T-helper 17 cell (primary cell): ENCODE measurements around the gene ACP6. TPM values are rescaled to one million over a fixed set of nuclear protein-coding genes. Genes with fewer than 3 reads are reported as not detected.

Experiments used
- ATAC-seq: fragments of 150-1000 bp; cut with Tn5 transposase; 2 replicates; pipeline ENCODE4 v1.10.0; 2021; ENCODE audit warnings: mild to moderate bottlenecking, moderate library complexity
- DNase-seq, 3 donors: peaks; one replicate each; pipeline versions ENCODE4 v3.0.0 to v3.0.0-alpha.2; 2020 to 2021
- H3K9me3 ChIP-seq: one replicate; pipeline ENCODE4 v1.7.0; 2013; ENCODE audit warnings: low read length, mild to moderate bottlenecking; ENCODE audit not compliant: control insufficient read depth, poor library complexity, severe bottlenecking
- H3K27ac Mint-ChIP-seq: one replicate; pipeline ENCODE4 v1.8.0; 2022; ENCODE audit warnings: mild to moderate bottlenecking, moderate library complexity, mixed read lengths
- H3K27me3 Mint-ChIP-seq: one replicate; pipeline ENCODE4 v1.8.0; 2022; ENCODE audit warnings: mixed read lengths
- H3K36me3 Mint-ChIP-seq: one replicate; pipeline ENCODE4 v1.8.0; 2022; ENCODE audit warnings: low read depth, mixed read lengths
- H3K4me1 Mint-ChIP-seq: one replicate; pipeline ENCODE4 v1.8.0; 2022; ENCODE audit warnings: mild to moderate bottlenecking, mixed read lengths
- H3K4me3 Mint-ChIP-seq: one replicate; pipeline ENCODE4 v1.8.0; 2022; ENCODE audit warnings: mild to moderate bottlenecking, moderate library complexity, mixed read lengths
- total RNA-seq, 4 donors: library from RNA in 2 of 4; stranded (reverse) in 2 of 4; gene quantifications; one replicate each; pipeline ENCODE4 v1.2.3 and lab custom pipeline; 2022 to 2026

The ACP6 gene
- total RNA-seq, 2 donors from 2014 or later, result 11.5 to 13.1 TPM

- H3K9me3 ChIP-seq, result no peaks in the 10 kb centered on the region
- no peaks in the 10 kb centered on the region for H3K27me3 Mint-ChIP-seq
- DNase-seq (no peak), ATAC-seq (no peak)
- H3K36me3 Mint-ChIP-seq, result peaks cover 7% of the 10 kb centered on the region
- H3K27ac Mint-ChIP-seq, result no peak overlapping the region
- H3K4me3 Mint-ChIP-seq, result no peak overlapping the region
- peaks cover 15% of the 10 kb centered on the region for H3K4me1 Mint-ChIP-seq
Observed at GRCh38 chr1:147609358-147609757, 61.0 kb downstream of the ACP6 start.

GRCh38 chr1:147608596-147608995 is 61.7 kb downstream of the ACP6 start:
- Mint-ChIP-seq H3K4me3 (no peak overlapping the region), H3K27ac (no peak overlapping the region), H3K27me3 (no peaks in the 10 kb centered on the region), H3K4me1 (peaks cover 14% of the 10 kb centered on the region), H3K36me3 (peaks cover 7% of the 10 kb centered on the region)
- DNase-seq (no peak), ATAC-seq (no peak)
- H3K9me3 ChIP-seq, result no peaks in the 10 kb centered on the region

- DNase-seq, result no peak
- ATAC-seq, result no peak
- Mint-ChIP-seq H3K27me3 (no peaks in the 10 kb centered on the region), H3K4me1 (peaks cover 28% of the 10 kb centered on the region), H3K36me3 (peaks cover 7% of the 10 kb centered on the region), H3K27ac (no peak overlapping the region), H3K4me3 (no peak overlapping the region)
- no peaks in the 10 kb centered on the region for H3K9me3 ChIP-seq
Observed at GRCh38 chr1:147605591-147605990, 64.7 kb downstream of the ACP6 start.

- no peak overlapping the region for H3K4me3 Mint-ChIP-seq
- peaks cover 31% of the 10 kb centered on the region for H3K4me1 Mint-ChIP-seq
- DNase-seq, result no peak
- H3K36me3 Mint-ChIP-seq, result peaks cover 7% of the 10 kb centered on the region
- ATAC-seq, result no peak
- H3K27ac Mint-ChIP-seq, result no peak overlapping the region
- H3K9me3 ChIP-seq, result no peaks in the 10 kb centered on the region
- H3K27me3 Mint-ChIP-seq, result no peaks in the 10 kb centered on the region
Observed at GRCh38 chr1:147603986-147604385, 66.3 kb downstream of the ACP6 start.

GRCh38 chr1:147600119-147601111 is 69.9 kb downstream of the ACP6 start:
- no peaks in the 10 kb centered on the region for H3K27me3 Mint-ChIP-seq
- peak overlapping the region; percentile 98 for H3K4me3 Mint-ChIP-seq
- no peaks in the 10 kb centered on the region for H3K36me3 Mint-ChIP-seq
- H3K9me3 ChIP-seq, result no peaks in the 10 kb centered on the region
- peak overlapping the region; percentile 92 for H3K27ac Mint-ChIP-seq
- ATAC-seq (no peak), DNase-seq (no peak)
- H3K4me1 Mint-ChIP-seq, result peaks cover 28% of the 10 kb centered on the region

- DNase-seq, result peak; percentile 87 to 98 (median 97)
- Mint-ChIP-seq H3K4me1 (peaks cover 26% of the 10 kb centered on the region), H3K4me3 (peak overlapping the region; percentile 98), H3K36me3 (no peaks in the 10 kb centered on the region), H3K27ac (peak overlapping the region; percentile 83), H3K27me3 (no peaks in the 10 kb centered on the region)
- peak; percentile 86 for ATAC-seq
- H3K9me3 ChIP-seq, result no peaks in the 10 kb centered on the region
Observed at GRCh38 chr1:147599362-147600118, 70.8 kb downstream of the ACP6 start.

GRCh38 chr1:147598621-147599361 is 71.5 kb downstream of the ACP6 start:
- no peaks in the 10 kb centered on the region for H3K9me3 ChIP-seq
- ATAC-seq (no peak), DNase-seq (peak in 2 of 3 donors; percentile 9 to 29)
- no peaks in the 10 kb centered on the region for H3K27me3 Mint-ChIP-seq
- peak overlapping the region; percentile 98 for H3K4me3 Mint-ChIP-seq
- no peaks in the 10 kb centered on the region for H3K36me3 Mint-ChIP-seq
- H3K27ac Mint-ChIP-seq, result peak overlapping the region; percentile 83
- peaks cover 25% of the 10 kb centered on the region for H3K4me1 Mint-ChIP-seq

- Mint-ChIP-seq H3K27ac (no peak overlapping the region), H3K27me3 (no peaks in the 10 kb centered on the region), H3K36me3 (no peaks in the 10 kb centered on the region), H3K4me1 (peaks cover 20% of the 10 kb centered on the region), H3K4me3 (no peak overlapping the region)
- DNase-seq (no peak), ATAC-seq (no peak)
- no peaks in the 10 kb centered on the region for H3K9me3 ChIP-seq
Observed at GRCh38 chr1:147597010-147597409, 73.3 kb downstream of the ACP6 start.

Other genes starting within 250 kb of the ACP6 start
- 10 to 100 TPM; 12.6 to 14.6 TPM for gene BCL9, start 129.0 kb downstream of the ACP6 start, total RNA-seq
- gene GJA5, start 90.1 kb upstream of the ACP6 start, total RNA-seq, result not detected
- gene GJA8, start 232.3 kb upstream of the ACP6 start, total RNA-seq, result not detected